HG03066 (cell line): ENCODE results near the gene PAPSS1.

Source experiments
- ATAC-seq: cut with Tn5 transposase; IDR thresholded peaks from one replicate; pipeline ENCODE4 v1.9.1; 2021; ENCODE audit warnings: low read depth; ENCODE audit not compliant: unreplicated experiment

Gene PAPSS1

DNA sequence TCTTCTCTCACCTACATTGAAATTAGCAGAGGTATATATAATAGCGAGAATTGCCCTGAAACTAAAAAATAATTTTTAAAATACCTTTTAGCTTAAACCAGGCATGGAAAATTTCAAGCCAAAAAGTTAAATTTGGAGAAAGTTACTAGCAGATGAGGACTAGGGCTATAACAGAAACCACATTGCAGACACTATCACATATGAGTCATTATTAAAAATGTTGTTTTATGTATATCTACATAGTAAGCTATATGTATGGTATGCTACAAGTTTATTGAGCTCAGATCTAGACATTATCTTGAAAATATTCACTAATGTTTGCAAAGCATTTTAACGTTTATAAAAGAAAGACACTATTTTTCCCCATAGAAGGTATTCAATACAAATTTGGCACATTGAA lies 147.8 kb downstream of the PAPSS1 start:
- ATAC-seq = no peak

DNA sequence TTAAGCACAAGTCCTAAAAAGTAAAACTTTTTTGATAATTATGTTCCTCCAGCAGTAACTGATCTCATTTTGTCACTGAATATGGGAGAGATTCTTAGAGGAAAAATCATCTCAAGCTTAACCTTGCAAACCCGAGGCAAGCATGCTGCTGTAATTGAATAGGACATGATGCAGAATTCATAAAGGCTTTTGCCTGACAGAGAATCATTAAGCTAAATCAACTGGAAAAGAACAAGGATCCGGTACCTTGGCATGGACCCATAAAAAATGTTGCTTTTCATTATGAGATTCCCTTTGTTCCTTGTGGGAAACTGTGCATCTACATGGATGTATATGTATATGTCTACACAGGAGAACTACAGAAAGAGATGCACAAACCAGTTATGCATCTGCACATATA lies 149.1 kb downstream of the PAPSS1 start:
- no peak for ATAC-seq

DNA sequence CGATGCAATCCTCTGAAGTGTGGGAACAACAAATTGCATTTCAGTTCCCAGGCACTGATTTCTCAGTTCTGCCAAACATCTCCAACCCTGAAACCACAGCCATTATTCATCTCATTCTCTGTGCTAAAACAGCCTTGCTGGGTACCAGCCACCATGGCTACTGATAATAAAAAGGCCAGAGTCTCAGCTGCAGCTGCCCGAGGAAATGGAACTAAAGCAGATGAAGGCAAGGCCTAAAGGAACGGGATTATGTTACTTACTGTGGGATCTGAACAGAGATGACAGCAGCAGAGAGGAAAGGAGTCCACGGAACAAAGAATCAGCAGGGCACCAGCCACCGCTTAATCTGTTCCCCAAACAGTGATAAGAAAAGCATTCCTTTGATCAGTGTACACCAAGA lies 155.7 kb downstream of the PAPSS1 start:
- no peak for ATAC-seq
